Rectal smooth muscle tissue (tissue), 1 donor: Measurements from ENCODE around the gene PLEKHA7.

Source experiments
- H3K27ac ChIP-seq: one replicate; pipeline ENCODE4 v1.7.0; 2013; ENCODE audit warnings: low read depth, low read length, inconsistent platforms
- H3K27me3 ChIP-seq: one replicate; pipeline ENCODE4 v1.7.0; 2013; ENCODE audit warnings: low read length; ENCODE audit not compliant: control insufficient read depth, insufficient read depth
- H3K36me3 ChIP-seq: one replicate; pipeline ENCODE4 v1.7.0; 2013; ENCODE audit warnings: low read length; ENCODE audit not compliant: control insufficient read depth, insufficient read depth
- H3K4me1 ChIP-seq: one replicate; pipeline ENCODE4 v1.7.0; 2013; ENCODE audit warnings: low read length; ENCODE audit not compliant: control insufficient read depth, insufficient read depth
- H3K4me3 ChIP-seq: one replicate; pipeline ENCODE4 v1.7.0; 2013; ENCODE audit warnings: low read length
- H3K9ac ChIP-seq: one replicate; pipeline ENCODE4 v1.7.0; 2013; ENCODE audit warnings: low read length

PLEKHA7 gene

DNA sequence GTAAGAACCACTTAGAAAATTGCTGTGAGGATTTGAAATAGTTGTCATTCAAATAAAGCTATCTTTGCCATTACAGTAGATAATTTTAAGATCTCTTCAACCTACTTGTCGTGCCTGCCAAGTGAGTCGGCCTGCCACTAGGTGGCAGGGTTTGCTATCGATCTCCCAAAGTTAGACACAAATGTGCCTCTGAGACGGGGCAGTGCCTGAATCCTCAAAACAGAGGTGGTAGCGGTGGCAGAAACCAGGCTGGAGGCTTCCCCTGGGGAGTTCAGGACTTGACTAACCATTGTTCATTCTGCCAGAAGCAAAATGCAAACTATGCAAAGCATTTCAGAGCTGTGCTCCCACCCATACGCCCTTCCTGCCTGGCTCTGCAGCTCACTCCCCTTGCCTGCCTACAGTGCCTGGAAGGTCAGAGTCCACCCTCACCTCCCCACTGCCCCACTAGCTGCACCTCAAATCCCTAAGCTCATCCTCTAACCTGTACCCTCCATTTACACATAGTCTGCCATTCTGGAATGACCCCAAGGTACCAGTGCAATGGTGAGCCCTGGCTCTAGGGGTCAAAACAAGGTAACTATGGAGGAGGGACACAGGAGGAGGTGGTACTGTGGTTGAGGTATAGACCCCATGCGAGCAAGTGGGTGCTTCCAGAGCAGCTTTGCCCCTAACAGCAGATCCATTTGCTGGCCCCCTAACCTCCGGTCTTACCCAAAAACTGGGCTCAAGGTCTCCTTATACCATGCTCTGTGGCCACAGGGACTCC is 193.7 kb downstream of the PLEKHA7 start:
- H3K4me3 ChIP-seq: no peak overlapping the region
- H3K4me1 ChIP-seq: peaks cover 3% of the 10 kb centered on the region
- H3K27ac ChIP-seq: no peak overlapping the region
- no peaks in the 10 kb centered on the region for H3K27me3 ChIP-seq
- H3K36me3 ChIP-seq: peaks cover 4% of the 10 kb centered on the region
- no peak overlapping the region for H3K9ac ChIP-seq

DNA sequence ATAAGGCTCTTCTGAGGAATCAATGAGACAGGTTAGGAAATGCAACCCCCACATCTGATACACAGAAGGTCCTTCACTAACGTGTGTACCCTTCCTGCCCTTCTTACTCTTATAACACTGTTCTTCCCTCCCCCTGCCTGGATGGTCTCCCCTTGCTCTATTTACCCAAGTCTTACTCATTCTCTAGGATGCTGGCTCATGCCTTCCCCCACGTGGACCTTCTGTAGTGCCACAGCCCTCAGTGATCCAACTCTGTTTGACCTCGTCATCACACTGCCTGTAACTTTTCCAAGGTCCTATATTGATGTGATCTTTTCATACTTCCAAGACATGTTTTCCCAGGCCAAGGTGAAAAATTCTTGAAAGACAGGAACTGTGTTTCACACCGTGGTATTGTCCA is 195.9 kb downstream of the PLEKHA7 start:
- no peak overlapping the region for H3K4me3 ChIP-seq
- no peak overlapping the region for H3K9ac ChIP-seq
- no peaks in the 10 kb centered on the region for H3K36me3 ChIP-seq
- H3K27ac ChIP-seq: no peak overlapping the region
- peaks cover 3% of the 10 kb centered on the region for H3K4me1 ChIP-seq
- H3K27me3 ChIP-seq: no peaks in the 10 kb centered on the region

DNA sequence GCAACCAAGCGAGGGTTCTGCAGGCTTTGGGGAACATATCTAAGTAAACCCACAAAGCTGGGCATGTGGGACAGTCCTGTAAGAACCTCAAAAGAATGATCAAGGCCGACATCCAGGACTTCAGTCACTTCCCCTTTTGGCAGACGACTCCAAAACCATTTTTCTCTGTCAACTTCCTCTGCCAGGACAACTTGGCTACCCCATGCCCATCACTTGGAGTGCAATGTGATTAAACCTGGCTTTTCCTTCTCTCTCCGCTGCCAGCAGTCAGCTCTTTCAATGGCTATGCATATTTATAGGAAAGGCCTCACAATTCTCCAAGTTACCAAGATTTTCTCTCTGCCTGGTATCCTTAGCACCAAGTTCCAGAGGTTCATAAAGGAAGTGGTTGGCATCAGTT is 196.9 kb downstream of the PLEKHA7 start:
- H3K4me1 ChIP-seq: peaks cover 3% of the 10 kb centered on the region
- no peak overlapping the region for H3K4me3 ChIP-seq
- H3K36me3 ChIP-seq: no peaks in the 10 kb centered on the region
- H3K9ac ChIP-seq: no peak overlapping the region
- H3K27ac ChIP-seq: no peak overlapping the region
- no peaks in the 10 kb centered on the region for H3K27me3 ChIP-seq

DNA sequence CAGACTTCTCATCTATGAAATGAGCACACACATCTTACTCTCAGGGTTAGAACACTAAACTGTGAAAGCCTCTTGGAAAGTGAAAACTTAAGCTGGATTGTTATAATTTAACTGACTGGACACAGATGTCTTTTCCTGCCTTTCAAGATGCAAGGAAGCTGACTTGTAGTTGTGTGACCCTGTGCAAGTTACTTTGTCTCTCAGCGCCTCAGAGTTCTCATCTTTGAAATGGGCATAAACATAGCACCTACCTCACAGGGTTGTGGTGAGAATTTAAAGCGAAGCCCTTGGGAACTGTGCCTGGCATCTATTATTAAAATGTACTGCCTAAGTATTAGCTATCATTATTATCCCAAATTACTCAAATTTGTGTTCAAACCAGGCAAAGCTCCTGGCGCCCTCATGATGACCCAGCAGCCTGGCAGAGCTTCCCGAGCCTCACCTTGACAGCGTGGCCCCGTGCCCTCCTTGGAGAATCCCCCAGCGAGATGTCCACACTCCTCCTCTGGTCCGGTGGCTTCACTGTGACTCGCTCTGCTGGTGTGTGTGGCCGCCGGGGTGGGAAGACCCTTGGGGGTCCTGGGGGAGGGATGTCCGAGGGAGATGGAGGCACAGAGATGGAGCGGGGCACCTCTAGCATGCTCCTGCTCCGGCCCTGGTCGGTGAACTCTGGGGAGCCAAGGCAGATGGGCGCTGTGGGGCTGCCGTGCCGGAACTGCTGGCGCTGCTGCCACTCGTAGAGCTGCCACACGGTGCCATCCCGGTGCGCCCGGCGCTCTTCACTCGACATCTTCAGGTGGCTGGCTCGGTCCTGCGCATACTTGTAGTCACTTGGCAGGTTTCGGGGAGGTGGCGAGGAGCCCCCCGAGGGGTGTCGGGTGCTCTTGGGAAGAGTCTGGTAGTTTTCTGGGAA is 197.6 kb downstream of the PLEKHA7 start:
- Histone ChIP-seq H3K27me3 (no peaks in the 10 kb centered on the region), H3K27ac (no peak overlapping the region), H3K4me3 (no peak overlapping the region), H3K4me1 (peaks cover 3% of the 10 kb centered on the region), H3K9ac (no peak overlapping the region), H3K36me3 (no peaks in the 10 kb centered on the region)

DNA sequence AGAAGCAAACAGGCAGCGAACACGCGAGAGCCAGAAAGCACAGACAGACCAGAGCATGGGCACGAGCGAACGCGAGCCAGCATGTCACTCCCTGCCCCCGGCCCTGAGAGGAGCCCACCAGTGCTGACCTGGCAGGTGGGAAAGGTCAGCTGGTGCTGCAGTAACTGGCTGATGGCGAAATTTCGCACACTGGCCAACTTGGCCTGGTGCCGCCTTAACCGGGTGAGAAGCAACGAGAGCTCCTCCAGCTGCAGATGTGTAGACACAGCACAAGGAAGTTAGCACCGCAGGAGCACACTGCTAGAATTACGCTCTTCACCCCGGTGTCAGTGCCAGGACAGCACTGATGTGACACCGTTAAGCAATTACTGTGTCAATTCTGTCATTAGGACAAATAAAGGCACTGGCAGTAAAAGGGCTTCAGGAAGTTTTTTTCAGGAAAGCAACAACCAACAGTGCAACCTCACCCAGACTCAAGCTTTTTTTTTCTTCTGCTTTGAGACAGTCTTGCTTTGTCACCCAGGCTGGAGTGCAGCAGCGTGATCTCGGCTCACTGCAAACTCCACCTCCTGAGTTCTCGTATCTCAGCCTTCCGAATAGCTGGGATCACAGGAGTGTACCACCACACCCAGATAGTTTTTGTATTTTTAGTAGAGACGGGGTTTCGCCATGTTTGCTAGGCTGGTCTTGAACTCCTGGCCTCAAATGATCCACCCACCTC is 199.0 kb downstream of the PLEKHA7 start:
- H3K9ac ChIP-seq: no peak overlapping the region
- H3K4me3 ChIP-seq: no peak overlapping the region
- H3K36me3 ChIP-seq: no peaks in the 10 kb centered on the region
- H3K27me3 ChIP-seq: no peaks in the 10 kb centered on the region
- no peak overlapping the region for H3K27ac ChIP-seq
- H3K4me1 ChIP-seq: no peaks in the 10 kb centered on the region

DNA sequence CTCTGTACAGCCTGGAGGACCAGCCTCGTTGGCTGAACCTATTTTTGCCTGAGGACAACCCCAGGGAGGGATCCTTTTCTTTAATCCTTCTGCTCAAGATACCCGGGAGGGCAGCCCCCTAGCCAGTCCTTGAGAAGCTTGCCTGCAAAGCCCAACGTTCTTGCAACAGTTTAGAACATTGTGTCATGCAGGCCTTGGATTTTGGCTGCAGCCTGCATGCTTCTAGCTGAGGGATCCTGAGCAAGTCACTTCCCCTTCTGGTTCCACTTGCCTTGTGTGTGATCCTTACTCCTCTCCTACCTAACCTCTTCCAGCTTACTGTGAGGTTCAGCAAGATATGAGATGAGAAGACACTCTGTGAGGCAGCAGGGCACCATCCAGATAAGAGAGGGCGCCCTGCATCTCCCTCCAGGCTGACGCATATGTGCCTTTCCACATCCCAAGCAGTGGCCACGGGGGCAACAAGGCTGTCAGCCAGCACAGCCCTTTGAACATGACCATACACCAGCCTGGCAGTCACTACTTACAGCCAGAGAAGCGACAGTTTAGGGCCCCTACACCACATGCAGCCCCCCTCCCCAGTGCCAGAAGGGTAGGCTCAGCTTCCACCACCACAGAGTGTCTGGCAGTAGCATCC is 199.7 kb downstream of the PLEKHA7 start:
- H3K27ac ChIP-seq: no peak overlapping the region
- no peaks in the 10 kb centered on the region for H3K4me1 ChIP-seq
- no peaks in the 10 kb centered on the region for H3K27me3 ChIP-seq
- H3K36me3 ChIP-seq: no peaks in the 10 kb centered on the region
- no peak overlapping the region for H3K4me3 ChIP-seq
- H3K9ac ChIP-seq: no peak overlapping the region

DNA sequence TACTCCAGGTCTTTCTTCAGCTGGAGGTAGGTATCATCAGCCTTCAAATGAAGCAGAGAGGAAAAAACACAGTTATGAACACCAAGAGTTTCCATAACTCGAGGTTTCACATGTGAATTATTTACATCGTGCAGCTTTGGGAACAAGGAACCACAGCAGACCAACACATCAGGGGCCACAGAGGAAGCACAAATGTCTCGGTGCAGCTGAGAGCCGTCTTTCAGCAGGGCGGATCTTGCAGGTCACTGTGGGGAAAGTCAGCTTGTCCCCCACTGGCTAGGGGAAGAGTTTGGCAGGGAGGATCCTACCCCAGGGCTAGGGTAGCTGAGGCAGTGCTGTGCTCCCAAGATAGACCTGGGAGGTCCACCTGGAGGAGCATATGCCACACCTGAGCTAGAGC is 201.1 kb downstream of the PLEKHA7 start:
- Histone ChIP-seq H3K9ac (no peak overlapping the region), H3K36me3 (no peaks in the 10 kb centered on the region), H3K27ac (no peak overlapping the region), H3K4me3 (no peak overlapping the region), H3K4me1 (no peaks in the 10 kb centered on the region), H3K27me3 (no peaks in the 10 kb centered on the region)

DNA sequence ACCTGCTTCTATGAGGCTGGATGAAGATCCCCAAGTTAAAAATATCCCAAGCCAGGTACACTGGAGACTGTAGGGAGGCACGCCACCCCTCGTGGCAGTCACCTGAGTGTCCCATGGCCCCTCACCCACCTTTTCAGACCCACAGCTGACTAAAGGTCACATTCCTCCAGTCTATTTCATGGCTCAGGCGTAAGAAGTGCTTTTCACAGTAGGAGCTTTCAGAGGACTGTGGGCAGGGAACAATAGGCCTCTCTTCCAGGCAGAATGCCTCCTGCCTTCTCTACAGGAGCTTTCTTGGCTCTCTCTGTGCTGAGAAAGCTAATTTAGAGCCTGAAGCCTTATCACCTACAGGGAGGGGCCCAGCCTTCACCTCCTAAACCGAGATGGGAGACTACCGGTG is 201.9 kb downstream of the PLEKHA7 start:
- Histone ChIP-seq H3K27ac (no peak overlapping the region), H3K27me3 (no peaks in the 10 kb centered on the region), H3K4me1 (no peaks in the 10 kb centered on the region), H3K36me3 (no peaks in the 10 kb centered on the region), H3K9ac (no peak overlapping the region), H3K4me3 (no peak overlapping the region)

DNA sequence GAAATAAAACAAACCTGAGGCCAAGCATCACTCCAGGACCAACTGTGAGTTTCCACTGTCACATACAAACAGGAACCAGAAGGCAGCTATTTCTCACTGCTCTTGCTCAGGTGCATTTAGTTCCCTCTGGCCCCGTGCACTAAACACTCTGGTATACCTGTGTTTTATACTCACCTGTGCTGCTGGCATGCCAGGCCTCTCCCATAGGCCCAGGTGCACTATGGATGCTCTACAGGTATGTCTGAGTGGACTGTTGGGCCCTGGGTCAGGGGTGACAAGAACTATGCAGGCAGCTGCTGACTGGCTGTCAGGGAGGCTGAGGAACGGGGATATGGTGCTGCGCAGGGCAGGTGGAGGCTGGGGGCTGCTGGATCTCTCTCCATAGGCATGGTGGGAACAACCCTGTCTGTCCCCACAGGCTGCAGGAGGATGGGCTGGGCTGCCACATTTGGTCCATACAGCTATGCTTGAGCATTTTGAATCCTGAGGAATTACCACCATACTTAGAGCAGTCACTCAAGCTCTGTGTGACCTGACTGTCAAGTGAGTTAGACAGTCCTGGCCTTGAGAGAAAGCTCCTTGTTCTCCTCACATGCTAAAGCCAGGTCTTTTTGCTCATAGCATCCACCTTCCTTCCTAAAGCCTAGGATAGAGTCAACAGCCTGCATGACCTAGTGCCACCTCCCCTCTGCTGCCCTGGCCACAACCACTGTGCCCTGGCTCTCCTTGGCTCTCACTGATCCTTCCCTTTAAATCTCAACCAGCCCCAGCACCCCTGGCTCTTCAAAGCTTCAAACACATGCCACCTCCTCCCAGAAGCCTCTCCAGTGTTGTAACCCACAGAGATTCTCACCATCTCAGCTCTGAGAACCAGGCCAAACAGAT is 202.8 kb downstream of the PLEKHA7 start:
- Histone ChIP-seq H3K27me3 (no peaks in the 10 kb centered on the region), H3K27ac (no peak overlapping the region), H3K9ac (no peak overlapping the region), H3K4me3 (no peak overlapping the region), H3K36me3 (no peaks in the 10 kb centered on the region), H3K4me1 (no peaks in the 10 kb centered on the region)

DNA sequence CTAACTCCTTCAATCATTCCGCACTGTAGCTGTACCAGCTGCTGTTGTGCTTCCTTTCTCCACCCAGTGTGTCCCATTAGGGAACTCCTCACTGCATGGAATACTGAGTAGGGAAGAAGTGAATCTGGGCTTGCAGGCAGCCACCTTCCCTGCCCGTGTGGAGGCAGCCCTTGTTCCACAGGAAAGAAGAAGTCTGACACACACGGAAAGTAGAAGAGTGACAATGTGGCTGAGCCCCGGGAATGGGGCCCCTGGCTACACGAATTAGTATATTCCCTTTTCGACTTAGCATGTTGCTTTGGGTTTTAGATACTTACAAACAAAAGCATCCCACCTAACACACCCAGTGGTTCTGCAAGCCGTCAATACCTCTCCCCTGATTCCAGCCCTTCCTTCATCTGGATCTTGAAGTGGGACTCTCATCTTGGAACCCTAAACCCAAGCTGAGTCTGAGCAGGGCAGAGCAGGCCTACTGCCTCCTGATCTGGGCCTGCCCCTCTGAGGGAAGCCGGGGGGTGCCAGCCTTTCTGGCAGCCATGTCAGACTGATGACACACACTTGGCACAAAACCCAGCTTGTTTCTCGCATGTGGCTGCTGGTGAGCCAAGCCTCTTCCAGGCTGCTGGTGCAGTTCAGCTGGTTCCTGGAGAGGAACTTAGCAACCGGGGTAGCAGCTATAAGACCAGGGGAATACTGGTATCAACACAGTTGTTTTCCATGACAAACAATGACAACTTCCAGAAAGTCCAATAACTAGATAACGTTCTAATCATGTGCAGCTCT is 204.1 kb downstream of the PLEKHA7 start:
- Histone ChIP-seq H3K9ac (no peak overlapping the region), H3K27ac (peak overlapping the region; percentile 6), H3K36me3 (no peaks in the 10 kb centered on the region), H3K27me3 (no peaks in the 10 kb centered on the region), H3K4me3 (no peak overlapping the region), H3K4me1 (no peaks in the 10 kb centered on the region)

DNA sequence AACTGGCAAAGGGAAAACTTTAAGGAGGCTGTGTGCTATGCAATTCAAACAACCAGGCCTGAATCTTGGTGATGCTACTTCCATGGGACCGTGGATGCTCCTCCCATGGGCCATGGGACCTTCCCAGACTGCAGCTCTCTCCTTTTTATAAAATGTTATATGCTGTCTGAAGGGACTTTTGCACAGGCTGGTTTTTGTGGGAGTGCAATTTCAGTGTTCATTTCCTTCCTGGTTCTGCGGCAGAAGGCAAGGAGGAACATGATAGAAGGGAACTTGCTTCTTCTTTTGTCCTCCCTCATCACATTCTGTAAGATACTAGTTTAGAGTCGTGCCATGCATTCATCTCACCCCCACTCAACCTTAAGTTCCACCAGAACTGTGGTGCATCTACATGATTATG is 206.9 kb downstream of the PLEKHA7 start:
- Histone ChIP-seq H3K27ac (no peak overlapping the region), H3K4me3 (no peak overlapping the region), H3K36me3 (no peaks in the 10 kb centered on the region), H3K9ac (no peak overlapping the region), H3K4me1 (no peaks in the 10 kb centered on the region), H3K27me3 (no peaks in the 10 kb centered on the region)
